Measurements from ENCODE around the gene GMDS.

GMDS gene

DNA sequence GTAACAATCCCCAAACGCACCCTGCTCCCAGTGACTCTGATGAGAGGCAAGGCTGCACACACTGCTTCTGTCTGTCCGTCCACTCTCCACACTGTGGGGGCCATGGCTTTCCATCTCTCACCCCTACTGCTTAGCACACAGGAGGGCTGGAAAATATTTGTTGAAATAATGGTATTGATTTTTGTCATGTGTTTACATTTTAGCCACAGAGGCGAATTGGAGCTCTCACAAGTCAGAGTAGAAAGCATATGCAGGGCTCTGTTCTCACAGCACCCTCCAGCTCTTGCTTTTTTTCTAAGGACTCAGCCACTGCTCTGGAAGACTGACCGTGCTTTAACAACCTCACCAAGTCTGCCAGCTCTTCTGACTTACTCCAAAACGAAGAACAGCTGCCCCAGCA is 273.8 kb downstream of the GMDS start:
- no peak for DNase-seq

DNA sequence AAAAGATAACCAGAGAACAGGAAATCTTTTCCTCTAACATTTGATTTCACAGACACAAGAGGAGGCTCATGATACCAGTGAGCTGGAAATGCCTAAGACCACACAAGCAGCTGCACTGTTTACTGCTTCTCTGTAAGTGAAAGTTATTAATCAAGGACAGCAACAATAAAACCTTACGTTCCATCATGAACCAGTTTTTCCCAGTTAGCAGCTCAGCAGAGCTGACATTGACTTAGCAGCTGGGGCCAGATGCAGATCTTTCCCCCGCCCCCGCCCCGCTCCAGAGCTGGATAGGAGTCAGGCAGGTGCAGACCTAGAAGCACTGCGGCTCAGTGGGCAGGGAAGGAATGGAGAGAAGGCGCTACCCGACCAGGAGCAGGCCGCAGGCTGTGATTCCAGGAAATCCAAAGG is 275.2 kb downstream of the GMDS start:
- DNase-seq, result no peak

DNA sequence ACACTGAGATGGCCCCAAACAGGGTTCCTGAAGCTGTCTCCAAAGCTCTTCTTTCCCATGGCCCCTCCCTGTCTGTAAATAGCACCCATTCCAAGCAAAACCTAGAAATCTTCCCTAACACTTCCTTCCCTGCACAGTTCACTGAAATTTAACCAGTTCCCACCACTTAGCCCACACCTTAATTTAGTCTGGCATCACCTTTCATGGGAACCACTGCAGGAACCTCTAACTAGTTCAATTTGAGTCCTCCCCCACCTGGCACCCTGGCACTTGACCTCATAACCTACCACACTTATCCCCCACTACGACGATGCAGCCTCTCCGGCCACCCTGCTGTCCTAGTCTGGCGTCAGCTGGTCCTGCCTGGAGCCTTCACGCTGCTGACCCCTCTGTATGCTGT is 278.7 kb downstream of the GMDS start:
- DNase-seq, result no peak

DNA sequence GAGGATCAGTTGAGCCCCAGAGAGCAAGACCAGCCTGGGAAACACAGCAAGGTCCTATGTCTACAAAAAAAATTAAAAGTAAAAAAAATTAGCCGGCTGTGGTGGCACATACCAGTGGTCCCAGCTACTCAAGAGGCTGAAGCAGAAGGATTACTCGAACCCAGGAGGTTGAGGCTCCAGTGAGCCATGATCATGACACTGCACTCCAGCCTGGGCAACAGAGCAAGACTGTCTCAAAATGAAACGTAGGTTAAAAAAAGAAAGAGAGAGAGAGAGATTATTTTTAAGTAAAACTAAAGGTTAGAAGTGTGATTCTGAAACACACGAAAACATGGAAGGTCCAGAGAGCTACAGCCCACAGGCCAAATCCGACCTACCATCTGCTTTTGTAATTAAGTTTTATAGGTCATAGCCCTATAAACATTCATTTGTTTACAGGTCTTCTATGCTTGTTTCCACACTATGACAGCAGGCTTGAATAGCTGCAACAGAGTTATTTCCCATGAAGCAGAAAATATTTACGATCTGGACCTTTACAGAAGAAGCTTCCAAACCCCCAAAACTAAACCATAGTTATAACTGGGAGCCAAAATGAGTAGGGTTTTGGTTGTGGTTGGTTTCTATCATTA is 279.7 kb downstream of the GMDS start:
- no peak for DNase-seq

DNA sequence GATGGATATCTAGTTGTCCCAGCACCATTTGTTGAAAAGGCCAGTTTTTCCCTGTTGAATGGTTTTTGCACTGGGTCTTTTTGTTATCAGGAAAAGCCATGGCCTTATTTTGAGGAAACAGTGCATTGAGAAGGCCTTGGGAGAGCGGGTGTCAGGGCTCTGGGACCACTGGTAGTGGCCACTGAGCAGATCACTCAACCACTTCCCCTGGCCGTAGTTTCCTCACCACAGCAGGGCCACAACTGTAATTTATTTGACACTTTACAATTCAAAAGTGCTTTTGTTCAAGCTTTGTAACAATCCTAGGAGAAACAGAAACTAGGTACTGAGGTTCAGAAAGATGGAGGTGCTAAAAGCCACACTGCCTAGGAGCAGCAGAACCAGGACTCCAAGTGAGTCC is 281.8 kb downstream of the GMDS start:
- no peak for DNase-seq

DNA sequence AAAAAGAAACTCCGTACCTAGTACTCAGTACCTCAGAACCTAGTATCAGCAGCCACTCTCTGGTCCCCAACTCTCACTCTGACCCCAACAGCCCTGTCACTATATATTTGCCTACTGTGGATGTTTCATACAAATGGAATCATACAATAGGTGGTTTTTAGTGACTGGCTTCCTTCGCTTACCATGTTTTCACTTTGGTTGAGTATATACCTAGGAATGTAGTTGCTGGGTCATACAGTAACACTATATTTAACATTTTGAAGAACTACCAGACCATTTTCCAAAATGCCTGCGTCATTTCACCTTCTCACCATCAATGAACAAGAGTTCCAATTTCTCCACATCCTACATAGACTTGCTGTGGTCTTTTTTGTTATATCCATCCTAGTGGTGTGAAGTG is 283.2 kb downstream of the GMDS start:
- no peak for DNase-seq

DNA sequence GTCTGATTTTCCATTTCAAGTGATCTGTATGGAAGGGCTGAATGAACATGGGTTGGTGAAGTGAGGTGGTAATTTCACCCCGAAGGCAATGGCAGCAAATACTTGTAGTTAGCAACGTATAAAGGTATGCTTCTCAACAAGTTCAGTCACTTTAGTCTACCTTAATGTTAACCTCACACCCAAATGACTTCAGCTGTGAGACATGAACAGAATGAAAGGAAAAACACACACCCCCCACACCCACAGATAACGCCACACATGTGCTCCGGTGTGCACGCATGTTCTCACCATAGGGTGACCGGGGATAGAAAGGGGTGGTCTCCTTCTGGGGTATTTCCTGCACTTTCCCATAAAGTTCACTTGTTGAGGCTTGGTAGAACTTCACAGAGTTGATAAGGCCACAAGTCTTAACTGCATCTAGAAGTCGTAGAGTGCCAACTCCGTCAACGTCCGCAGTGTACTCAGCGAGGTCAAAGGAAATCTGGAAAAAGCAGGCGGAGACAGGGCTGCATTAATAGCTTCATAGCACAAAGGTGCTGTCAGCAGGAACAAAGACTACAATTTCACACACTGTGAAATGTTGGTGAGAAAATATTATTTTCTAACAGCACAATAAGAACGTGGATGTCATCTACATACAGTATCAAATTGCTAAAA is 284.8 kb downstream of the GMDS start:
- no peak for DNase-seq

DNA sequence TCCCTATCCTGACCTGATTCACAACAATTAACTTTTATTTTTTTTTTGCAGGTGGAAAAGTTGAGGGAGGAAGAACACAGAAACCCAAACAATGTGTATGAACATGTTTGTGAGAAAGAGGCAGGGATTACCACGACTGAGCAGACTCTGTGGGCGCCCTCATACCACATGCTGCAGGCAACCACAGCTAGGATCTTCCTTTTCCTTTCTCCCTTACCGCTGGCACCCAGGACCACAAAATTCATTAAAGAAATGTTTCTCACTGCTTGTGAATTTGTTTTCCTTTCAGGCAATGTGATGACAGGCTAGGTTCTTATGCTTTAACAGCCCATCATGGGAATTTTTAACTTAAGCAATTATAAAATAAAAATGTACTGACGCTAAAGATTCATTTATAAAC is 287.1 kb downstream of the GMDS start:
- no peak for DNase-seq

DNA sequence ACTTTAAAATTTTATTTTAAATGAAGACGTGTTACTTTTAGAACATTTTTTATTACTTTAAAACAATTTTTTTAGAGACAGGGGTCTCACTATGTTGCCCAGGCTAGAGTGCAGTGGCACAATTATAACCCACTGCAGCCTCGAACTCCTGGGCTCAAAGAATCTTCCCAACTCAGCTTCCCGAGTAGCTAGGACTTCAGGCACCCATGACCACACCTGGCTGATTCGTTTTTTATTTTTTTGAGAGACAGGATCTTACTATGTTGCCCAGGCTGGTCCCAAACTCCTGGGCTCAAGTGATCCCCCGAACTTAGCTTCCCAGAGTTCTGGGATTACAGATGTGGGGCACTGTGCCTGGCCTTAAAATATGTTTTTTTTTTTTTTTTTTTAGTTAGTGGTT is 287.7 kb downstream of the GMDS start:
- DNase-seq, result no peak

DNA sequence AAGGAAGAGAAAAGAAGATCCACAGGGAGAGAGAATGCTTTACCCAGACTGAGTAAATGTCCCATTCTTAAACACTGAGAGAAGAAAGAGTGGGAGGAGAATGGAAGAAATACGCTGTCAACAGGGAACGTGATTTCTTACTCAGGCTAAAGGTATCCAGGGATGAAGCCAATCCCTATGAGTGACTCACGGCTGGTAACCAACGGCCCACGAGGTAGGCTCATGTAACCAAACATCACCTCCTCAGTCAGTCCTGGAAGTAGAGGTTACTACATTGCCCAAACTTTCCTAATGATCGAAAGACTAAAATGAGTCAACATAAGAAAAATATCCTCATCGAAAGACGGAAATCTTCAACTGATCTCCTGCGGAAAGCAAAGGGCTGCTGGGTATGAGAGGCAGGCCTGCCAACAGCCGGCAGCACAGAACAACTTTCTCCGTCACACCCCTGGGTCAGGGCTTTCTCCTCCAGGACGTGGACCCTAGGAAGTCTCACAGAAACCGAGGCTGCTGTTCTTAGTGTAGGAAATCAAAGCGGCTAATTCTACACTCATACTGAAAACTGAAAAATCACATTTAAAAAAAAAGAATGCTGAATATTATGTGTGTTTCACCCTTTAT is 292.6 kb downstream of the GMDS start:
- no peak for DNase-seq

DNA sequence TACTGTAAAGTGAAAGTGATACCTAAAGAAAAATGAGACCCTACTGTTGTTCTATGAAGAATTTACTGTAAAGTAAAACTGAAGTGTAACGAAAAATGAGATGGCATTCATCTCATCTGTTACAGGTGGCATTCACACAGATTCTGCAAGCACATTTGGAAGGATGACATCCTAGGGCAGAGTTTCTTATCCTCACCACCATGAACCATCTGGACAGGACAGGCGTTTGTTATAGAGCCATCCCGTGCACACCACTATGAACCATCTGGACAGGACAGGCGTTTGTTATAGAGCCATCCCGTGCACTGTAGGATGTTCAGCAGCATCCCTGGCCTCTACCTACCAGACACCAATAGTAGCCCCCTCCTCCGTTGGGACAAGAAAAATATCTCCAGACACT is 294.8 kb downstream of the GMDS start:
- DNase-seq, result no peak

DNA sequence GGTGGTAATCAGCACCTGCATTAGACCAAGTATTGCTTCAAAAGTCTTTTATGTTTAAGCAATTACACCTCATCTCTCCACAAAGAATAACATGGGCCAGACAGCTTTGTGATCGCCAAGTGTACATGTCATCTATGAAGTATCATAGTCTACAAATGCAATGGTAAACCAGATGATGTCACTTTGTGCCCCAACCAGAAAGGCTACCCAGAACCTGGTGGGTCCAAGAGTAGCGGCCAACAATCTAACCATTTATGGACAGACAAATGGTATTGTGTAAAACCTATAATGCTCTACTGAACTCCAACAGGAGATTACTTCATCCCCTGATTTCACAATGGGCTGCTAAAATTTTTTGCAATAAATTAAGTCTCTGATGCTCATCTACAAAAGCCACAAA is 295.9 kb downstream of the GMDS start:
- DNase-seq, result no peak

DNA sequence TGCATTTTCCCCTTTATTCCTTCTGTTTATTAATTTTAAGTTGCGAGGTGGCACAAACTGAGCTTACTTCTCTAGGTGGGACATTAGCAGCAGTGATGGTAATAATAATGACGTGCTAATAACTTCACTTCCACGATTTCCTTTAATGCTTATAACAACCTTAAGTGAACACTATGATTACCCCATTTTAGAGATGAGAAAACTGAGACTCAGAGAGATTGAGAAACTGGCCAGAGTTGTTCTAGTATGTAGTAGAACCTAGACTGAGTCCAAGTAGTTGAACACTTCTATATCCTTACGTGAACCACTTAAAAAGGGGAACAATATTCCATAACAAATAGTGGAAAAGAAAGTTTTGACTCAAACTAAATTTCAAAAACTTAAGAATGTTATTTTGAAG is 297.5 kb downstream of the GMDS start:
- DNase-seq, result no peak

DNA sequence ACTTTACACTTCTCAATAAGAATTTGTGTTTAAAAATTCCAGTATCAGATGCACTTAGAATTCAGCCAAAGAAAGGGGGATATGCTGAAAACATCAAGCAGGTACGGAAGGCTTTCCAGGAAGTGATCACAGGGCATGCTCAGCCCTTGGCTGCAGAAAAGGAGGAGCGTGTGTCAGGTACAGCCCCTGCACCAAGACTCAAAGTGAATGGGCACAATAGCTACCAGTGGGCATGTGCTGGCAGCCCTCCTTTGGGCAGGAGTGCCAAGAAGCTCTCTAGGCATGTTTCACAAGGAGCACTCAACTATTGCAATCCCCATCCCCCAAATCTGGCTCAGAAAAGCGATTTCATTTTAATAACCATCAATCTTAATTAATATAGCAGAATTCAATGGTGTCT is 298.8 kb downstream of the GMDS start:
- DNase-seq, result no peak

DNA sequence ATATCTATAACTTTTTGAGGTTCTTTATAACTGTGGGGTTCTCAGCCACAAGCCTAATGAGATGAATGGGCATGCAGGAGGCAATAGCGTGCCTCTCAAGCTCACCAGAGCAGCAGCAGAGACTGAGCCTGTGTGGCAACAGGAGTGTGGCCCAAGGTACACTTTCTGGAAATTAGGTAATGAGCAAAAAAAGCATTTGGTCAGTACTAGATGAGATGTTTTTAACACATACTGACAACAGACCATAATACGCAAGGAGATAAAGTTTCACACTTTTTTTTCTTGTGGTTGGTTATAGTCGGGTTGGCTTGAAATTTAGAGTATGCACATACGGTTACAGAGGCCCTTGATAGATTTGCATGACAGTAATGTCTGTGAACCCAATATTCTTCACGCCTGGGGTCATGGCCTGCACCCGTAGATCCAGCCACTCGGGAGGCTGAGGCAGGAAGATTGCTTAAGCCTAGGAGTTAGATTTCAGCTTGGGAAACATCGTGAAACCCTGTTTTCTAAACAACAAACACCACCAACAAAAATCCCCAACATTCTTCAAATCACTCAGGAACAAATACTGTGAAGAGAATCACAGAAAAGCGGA is 300.1 kb downstream of the GMDS start:
- DNase-seq, result no peak

DNA sequence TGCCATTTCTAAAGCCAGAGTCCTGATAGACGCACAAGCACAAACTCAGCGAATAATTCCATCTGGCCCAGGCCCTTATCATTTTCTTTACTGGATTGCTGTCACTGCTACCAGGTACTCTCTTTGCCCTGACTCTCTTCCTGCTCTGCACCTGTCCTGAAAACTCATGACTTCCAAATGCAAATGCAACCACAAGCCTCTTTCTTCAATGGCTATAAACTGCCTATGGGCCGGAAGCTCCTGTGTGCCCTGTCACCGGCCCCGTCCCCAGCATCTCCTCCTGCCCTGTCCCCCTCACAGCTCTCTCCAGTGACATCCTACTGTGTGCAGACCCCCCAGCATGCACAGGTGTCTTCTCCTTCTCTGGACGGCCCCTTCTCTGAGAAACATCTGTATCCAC is 302.6 kb downstream of the GMDS start:
- no peak for DNase-seq

DNA sequence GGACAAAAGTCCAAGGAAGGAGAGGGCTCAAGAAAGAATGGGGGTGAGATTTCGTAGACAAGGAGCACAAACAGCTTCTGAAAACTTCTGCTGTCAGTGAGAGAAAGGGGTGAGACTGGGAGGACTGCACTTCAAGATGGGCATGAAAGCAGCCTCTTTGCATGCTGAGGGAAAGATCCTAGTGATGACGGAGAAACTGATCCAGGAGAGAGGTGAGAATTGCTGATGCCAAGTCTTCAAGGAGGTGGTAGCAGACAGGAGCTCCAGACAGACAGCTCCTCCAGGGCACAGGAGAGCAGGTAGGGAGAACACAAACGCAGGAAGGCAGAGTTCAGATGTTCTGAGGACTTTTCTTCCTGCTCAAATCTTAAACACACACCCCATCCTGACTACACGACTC is 303.9 kb downstream of the GMDS start:
- DNase-seq, result no peak

DNA sequence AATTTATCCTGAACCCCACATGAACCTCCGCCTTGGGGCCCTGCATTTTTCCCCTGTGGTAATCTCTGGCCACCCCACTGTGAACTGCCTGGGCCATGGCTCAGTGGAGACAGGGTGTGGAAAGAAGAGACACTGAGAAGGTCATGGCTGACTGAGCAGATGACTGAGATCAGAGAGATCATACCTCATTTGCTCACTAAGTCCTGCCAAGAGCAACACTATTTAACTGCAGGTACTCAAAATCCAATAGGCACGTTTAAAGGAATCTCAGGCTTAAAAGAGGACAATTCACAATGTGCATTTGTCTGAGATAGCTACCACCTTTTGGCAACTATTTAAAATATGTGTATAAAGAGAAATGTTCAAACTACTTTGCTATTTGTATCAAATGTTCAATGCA is 305.0 kb downstream of the GMDS start:
- no peak for DNase-seq

DNA sequence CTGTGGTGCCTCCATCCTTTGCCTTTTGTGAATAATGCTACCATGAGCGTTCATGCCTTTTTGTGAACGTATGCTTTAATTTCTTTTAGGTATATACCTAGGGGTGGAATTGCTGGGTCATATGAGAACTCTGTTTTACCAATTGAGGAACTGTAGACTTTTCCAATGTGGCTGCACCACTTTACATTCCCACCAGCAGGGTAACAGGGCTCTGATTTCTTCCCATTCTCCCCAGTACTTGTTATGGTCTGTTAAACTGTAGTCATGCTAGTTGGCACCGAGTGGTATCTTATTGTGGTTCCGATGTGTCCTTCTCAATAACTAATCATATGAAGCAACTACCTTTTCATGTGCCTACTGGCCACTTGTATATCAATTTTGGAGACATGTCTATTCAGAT is 312.1 kb downstream of the GMDS start:
- DNase-seq, result no peak

DNA sequence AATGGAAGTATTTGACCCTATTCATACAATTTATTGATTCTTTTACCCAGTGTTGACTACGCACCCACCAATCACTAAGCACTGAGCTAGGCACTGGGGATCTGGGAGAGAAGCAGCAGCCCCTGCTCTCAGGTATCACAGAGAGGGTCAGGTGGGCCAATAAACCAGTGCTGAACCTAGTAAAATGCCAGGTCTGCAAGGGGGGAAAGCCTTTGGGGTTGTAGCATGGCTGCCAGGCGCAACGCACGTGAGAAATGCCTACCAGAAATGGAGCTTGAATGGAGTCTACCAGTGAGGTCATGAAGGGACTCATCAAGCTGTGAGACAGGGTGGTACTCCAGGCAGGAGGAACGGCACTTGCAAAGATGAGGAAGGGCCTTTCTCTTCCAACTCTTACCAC is 313.6 kb downstream of the GMDS start:
- no peak for DNase-seq

DNA sequence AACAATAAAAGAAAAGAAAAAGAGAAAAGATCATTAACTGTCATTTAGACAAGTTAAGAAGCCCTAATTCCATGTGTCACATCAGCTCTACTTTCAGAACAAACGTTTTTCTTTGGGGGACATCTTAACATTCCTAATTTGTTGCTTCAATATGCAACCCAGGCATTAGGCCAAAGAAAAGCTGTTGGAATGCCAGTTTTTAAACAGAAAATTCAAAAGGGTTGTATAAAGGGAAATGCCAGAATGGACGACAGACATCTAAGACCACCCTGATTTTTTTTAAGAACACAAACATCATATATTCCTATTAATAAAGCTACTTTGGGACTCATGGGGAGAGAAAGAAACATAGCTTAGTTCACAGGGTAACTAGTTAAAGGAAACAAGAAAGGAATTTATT is 315.0 kb downstream of the GMDS start:
- DNase-seq, result no peak

DNA sequence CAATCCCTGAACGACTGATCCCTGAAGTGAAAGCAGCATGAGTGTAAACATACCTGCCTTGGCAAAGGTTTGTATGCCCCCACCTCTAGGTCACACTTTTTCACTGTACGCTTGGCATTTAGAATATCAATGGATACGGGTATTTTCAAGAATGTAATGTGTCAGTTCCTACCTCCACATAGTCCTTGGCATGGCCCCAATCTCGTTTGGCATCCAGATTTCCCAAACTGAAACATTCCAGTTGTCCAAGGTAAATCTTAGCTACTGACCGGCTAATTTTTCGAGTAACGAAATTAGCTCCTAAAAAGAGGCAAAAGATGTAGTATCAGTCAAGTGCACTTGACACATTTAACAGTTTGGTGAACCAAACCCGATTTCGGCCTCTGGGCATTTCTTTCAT is 315.5 kb downstream of the GMDS start:
- DNase-seq, result no peak

DNA sequence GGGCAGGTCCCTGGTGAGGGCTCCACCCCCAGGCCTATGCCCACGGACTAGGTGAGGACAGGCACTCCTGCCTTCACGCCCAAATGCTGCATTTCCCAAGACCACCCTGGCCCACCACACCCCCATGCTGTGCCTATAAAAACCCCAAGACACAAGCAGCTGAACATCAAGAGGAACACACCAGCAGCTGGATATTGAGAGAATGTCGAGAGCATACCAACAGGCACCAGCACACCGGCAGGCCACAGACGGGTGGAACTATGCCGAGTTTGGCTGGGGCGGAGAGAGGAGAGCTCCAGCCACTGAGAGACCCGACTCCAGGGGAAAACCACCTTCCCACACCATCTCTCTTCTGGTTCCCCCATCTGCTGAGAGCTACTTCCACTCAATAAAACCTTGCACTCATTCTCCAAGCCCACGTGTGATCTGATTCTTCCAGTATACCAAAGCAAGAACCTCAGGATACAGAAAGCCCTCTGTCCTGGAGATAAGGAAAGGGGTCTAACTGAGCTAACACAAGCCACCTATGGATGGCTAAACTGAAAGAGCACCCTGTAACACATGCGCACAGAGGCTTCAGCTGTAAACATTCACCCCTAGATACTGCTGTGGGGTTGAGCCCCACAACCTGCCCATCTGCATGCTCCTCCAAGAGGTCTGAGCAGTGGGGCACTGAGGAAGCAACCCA is 319.5 kb downstream of the GMDS start:
- DNase-seq, result no peak

DNA sequence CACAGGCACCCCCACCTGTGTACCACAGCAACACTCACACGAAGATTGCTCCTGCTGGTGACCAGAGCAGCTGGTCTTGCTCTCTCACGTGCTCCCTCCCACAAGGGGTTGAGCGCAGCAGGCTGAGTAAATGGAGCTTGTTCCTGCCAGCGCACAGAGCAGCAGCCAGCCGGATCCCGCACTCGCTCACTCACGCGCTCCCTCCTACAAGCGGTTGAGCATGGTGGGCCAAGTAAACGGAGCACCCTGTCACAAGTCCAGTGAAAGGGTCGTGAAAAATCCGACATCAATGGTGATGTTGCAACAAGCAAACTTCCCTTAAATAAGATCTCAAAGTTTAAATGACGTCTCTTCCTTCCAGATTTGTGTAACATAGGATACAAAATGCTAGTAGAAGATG is 322.0 kb downstream of the GMDS start:
- DNase-seq, result no peak
